Body of pancreas (tissue), 4 donors: ENCODE data around the gene ZPLD1. TPM values are rescaled to one million over a fixed set of nuclear protein-coding genes. Genes with fewer than 3 reads are reported as not detected.

Source experiments
- ATAC-seq: fragments of 150-250 bp; one replicate; pipeline ENCODE4 v1.9.1; 2016
- DNase-seq, 4 donors: peaks; one replicate each; pipeline ENCODE4 v3.0.0-alpha.2; 2019
- H3K27ac ChIP-seq, 4 donors: fragments of 200-600 bp; sonication (generic); 1 replicate in 3 of 4; 2 replicates in 1 of 4; pipeline versions ENCODE4 v1.5.1 to v1.6.1; 2016 to 2019; ENCODE audit warnings: mild to moderate bottlenecking in 1 of 4, mixed read lengths in 1 of 4, moderate library complexity in 1 of 4
- H3K27me3 ChIP-seq, 2 donors: fragments of 200-600 bp; sonication (generic); one replicate each; pipeline ENCODE4 v1.6.0; 2016; ENCODE audit warnings: mild to moderate bottlenecking in 1 of 2
- H3K36me3 ChIP-seq, 2 donors: fragments of 200-600 bp; sonication (generic); replicated peaks in 1 of 2; 2 replicates each; pipeline ENCODE4 v1.5.1; 2016; ENCODE audit warnings: low read depth in 2 of 2; ENCODE audit not compliant: insufficient read depth in 1 of 2
- H3K4me1 ChIP-seq: fragments of 200-600 bp; sonication (generic); one replicate; pipeline ENCODE4 v1.6.0; 2016
- H3K4me3 ChIP-seq, 2 donors: fragments of 200-600 bp; sonication (generic); 1 replicate in 1 of 2; 2 replicates in 1 of 2; pipeline ENCODE4 v1.5.1; 2016 to 2019
- H3K9me3 ChIP-seq, 3 donors: fragments of 200-600 bp; sonication (generic); 1 replicate in 2 of 3; 2 replicates in 1 of 3; pipeline ENCODE4 v1.5.1; 2016
- POLR2A ChIP-seq, 3 donors: fragments of 450-650 bp; IDR thresholded peaks; one replicate each; pipeline ENCODE4 v1.6.1; 2016; ENCODE audit warnings: antibody characterized with exemption in 3 of 3, mild to moderate bottlenecking in 2 of 3
- WGBS, 2 donors: methylation state at CpG; one replicate each; pipeline ENCODE4 v1.1.5; 2017; 5-methylcytosine and 5-hydroxymethylcytosine counted together
- intact Hi-C: fragments of 100-400 bp; cut with DNase I; formaldehyde crosslinking; loops from one replicate; pipeline ENCODE4 v1.15.1; 2023
- total RNA-seq, 2 donors: library from RNA; depleted of rRNA; stranded (reverse); fragments of >200 nt; gene quantifications; one replicate each; pipeline ENCODE4 v1.1.0, GENCODE V29; 2016
- TF ChIP-seq, protein P1 (sequence below), 7 experiments: fragments of 450-650 bp in 4 of 7; fragments of 200-600 bp in 3 of 7; sonication (generic) in 3 of 7; IDR thresholded peaks; one replicate each; pipeline ENCODE4 v1.5.1; 2016 to 2019; ENCODE audit warnings: antibody characterized with exemption in 7 of 7

The ZPLD1 gene
- total RNA-seq, 2 donors from 2014 or later, result 0.26 TPM; not detected in 1

DNA sequence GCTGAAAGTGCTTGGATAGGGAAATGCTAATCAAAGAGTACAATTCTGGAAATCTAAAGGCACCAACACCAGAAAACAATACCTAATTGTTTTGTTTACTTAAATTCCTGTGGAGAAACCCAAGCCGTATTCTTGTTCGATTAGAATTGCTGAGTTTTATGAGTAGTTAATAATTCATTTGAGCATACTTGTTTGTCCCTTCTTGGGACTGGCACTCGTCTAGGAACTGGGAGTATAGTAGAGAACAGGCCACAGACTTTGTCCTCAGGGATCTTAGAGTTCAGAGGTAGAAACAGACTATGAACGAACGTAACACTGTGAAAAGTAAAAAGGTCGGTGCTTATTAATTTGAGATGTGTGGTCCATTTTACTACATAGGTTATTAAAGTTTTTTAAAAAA, 39.4 kb downstream of the ZPLD1 start:
- Histone ChIP-seq H3K27ac (no peak overlapping the region), H3K4me1 (peaks cover 17% of the 10 kb centered on the region), H3K36me3 (no peaks in the 10 kb centered on the region), H3K9me3 (no peaks in the 10 kb centered on the region), H3K4me3 (no peak overlapping the region), H3K27me3 (no peaks in the 10 kb centered on the region)
- TF ChIP-seq, protein P1, sequence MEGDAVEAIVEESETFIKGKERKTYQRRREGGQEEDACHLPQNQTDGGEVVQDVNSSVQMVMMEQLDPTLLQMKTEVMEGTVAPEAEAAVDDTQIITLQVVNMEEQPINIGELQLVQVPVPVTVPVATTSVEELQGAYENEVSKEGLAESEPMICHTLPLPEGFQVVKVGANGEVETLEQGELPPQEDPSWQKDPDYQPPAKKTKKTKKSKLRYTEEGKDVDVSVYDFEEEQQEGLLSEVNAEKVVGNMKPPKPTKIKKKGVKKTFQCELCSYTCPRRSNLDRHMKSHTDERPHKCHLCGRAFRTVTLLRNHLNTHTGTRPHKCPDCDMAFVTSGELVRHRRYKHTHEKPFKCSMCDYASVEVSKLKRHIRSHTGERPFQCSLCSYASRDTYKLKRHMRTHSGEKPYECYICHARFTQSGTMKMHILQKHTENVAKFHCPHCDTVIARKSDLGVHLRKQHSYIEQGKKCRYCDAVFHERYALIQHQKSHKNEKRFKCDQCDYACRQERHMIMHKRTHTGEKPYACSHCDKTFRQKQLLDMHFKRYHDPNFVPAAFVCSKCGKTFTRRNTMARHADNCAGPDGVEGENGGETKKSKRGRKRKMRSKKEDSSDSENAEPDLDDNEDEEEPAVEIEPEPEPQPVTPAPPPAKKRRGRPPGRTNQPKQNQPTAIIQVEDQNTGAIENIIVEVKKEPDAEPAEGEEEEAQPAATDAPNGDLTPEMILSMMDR (IDR thresholded peaks at IDR 0.05), result no peak
- intact Hi-C loops, result no loop called here
- DNase-seq (no peak), ATAC-seq (no peak)
- WGBS, 2 donors, result 54% methylated on average over 6 of the region's 6 CpGs

GRCh38 chr3:102476198-102476597, 41.4 kb downstream of the ZPLD1 start:
- TF ChIP-seq, protein P1 (IDR thresholded peaks at IDR 0.05), result no peak
- no peak for TF ChIP-seq POLR2A (IDR thresholded peaks at IDR 0.05)
- intact Hi-C loops, result no loop called here
- DNase-seq (no peak), ATAC-seq (no peak)
- H3K36me3 ChIP-seq, result no peaks in the 10 kb centered on the region
- H3K4me1 ChIP-seq, result peaks cover 17% of the 10 kb centered on the region
- no peaks in the 10 kb centered on the region for H3K9me3 ChIP-seq
- H3K27ac ChIP-seq, result no peak overlapping the region
- no peak overlapping the region for H3K4me3 ChIP-seq
- H3K27me3 ChIP-seq, result no peaks in the 10 kb centered on the region
- 32 to 42% methylated on average over 4 of the region's 4 CpGs for WGBS, 2 donors

DNA sequence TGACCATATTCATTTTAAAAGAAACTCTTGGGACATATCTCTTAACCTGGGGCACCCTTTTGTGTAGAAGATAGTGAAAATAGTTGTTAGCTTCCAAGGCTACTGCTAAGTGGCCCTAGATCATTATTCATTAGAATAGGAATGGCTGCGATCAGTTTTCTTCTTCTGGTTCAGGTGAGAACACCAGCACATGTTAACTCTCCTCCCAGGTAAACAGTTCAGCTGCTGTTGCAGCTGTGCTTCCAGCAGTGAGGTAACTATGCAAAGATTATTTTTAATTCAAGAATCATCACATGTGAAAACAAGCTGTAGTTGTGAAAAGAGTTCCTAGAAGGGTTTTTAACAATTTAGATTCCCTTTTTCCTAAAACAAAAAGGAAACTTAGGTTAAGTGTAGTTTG, 43.3 kb downstream of the ZPLD1 start:
- ATAC-seq (peak; percentile 56), DNase-seq (peak in 1 of 4 donors; percentile 22)
- no peak for TF ChIP-seq POLR2A (IDR thresholded peaks at IDR 0.05)
- TF ChIP-seq, protein P1 (IDR thresholded peaks at IDR 0.05), result no peak
- 29 to 56% methylated on average over 1 of the region's 1 CpG for WGBS, 2 donors
- Histone ChIP-seq H3K4me1 (peaks cover 17% of the 10 kb centered on the region), H3K27me3 (no peaks in the 10 kb centered on the region), H3K9me3 (no peaks in the 10 kb centered on the region), H3K4me3 (no peak overlapping the region), H3K27ac (no peak overlapping the region), H3K36me3 (no peaks in the 10 kb centered on the region)
- intact Hi-C loops, result no loop called here

DNA sequence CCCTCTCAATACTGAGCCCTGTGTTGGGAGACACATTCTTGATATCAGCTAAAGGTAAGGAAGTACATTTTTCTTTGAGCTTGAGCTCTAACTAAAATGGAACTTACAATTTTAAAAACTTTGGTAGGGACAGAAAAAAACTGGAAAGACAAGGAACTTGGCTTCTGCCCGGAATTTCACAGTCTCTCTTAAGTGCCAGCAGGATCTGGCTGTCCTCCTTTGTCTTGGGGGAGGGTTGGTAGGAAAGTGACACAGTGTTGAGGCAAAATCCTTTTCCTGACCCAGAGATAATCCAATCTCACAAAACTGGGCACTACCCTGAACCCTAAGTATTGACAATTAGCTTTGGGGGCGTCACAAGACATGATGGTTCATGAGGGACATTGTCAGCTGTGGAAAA, 45.3 kb downstream of the ZPLD1 start:
- Histone ChIP-seq H3K4me3 (no peak overlapping the region), H3K27me3 (no peaks in the 10 kb centered on the region), H3K36me3 (no peaks in the 10 kb centered on the region), H3K9me3 (no peaks in the 10 kb centered on the region), H3K27ac (no peak overlapping the region), H3K4me1 (peaks cover 17% of the 10 kb centered on the region)
- ATAC-seq (no peak), DNase-seq (no peak)
- intact Hi-C loops, result no loop called here
- 77% methylated on average over 2 of the region's 2 CpGs for WGBS, 2 donors
- TF ChIP-seq, protein P1 (IDR thresholded peaks at IDR 0.05), result no peak
- no peak for TF ChIP-seq POLR2A (IDR thresholded peaks at IDR 0.05)

DNA sequence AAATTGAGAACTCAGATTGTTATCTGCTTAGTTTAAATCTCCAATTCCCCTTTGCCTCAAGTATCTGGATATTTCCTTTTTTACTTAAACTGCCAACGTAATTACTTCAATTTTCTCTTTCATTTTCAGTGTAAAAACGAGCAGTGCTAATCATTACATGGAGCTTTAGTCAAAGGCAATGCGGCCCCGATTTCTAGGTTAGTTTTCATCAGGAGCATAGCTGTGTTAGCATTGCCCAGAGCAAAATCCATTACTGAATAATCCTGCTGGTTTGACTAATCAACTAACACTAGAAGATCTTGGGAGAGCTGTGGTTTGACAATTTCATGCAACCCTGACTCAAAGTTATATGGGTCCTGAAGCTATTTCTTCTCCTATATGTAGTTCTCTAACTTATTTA, 46.2 kb downstream of the ZPLD1 start:
- no peak overlapping the region for H3K27ac ChIP-seq
- H3K36me3 ChIP-seq, result no peaks in the 10 kb centered on the region
- no peak for DNase-seq
- no peaks in the 10 kb centered on the region for H3K9me3 ChIP-seq
- no peak overlapping the region for H3K4me3 ChIP-seq
- no peaks in the 10 kb centered on the region for H3K27me3 ChIP-seq
- WGBS, 2 donors, result 69 to 71% methylated on average over 4 of the region's 4 CpGs
- TF ChIP-seq, protein P1 (IDR thresholded peaks at IDR 0.05), result no peak
- no peak for TF ChIP-seq POLR2A (IDR thresholded peaks at IDR 0.05)
- no peak for ATAC-seq
- intact Hi-C loops, result no loop called here
- H3K4me1 ChIP-seq, result peaks cover 17% of the 10 kb centered on the region
